CD4-positive, alpha-beta T cell treated with Interleukin-17A for 1 hour (primary cell): ENCODE measurements around the gene F11R.
"Not testable (repeated sequence)": the region's sequence is repeated elsewhere in the genome, so short reads cannot be mapped to it uniquely, and the experiment has no call there.

Experiments
- DNase-seq: peaks from one replicate; pipeline ENCODE4 v3.0.0-alpha.2; 2020

F11R gene

DNA sequence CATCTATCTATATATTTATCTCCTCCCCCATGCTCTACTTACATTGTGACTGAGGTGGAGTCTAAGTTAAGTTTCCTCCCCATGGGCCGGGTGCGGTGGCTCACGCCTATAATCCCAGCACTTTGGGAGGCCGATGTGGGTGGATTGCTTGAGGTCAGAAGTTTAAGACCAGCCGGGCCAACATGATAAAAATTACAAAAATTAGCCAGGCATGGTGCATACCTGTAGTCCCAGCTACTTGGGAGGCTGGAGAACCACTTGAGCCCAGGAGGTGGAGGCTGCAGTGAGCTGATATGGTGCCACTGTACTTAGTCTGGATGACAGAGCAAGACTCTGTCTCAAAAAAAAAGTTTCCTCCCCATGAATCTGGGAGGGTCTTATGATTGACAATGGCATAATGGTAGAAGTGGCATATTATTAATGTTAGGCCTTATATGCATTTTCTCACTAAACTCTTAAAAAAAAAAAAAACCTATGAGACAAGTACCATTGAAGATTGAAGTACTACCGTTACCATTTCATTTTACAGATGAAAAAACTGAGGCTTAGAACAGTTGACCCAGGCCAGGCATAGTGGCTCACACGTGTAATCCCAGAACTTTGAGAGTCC lies 11.2 kb downstream of the F11R start:
- DNase-seq = no peak

- DNase-seq = no peak
These were observed 12.0 kb downstream of the F11R start for GRCh38 chr1:161008869-161009510.

GRCh38 chr1:161007369-161007768 lies 13.6 kb downstream of the F11R start:
- no peak for DNase-seq

DNA sequence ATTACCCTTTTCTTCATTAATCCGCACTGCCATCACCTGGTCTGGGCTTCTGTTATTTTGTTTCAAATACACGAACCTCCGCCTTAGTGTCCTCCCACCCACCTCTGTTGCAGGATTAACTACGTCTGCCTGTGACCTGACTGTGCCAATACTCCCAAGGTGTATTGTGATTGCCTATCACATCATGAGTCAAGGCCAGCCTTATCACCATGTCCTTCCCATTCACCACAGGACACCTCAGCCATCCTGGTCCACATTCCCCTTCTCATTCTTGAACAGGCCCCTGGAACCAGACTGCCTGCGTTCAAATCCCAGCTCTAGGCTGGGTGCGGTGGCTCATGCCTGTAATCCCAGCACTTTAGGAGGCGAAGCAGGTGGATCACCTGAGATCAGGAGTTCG lies 14.4 kb downstream of the F11R start:
- DNase-seq = no peak

- no peak for DNase-seq
These were observed 19.4 kb downstream of the F11R start for GRCh38 chr1:161001525-161001924.

GRCh38 chr1:161000736-161001480 lies 20.0 kb downstream of the F11R start:
- DNase-seq = no peak

GRCh38 chr1:160999376-160999775 lies 21.6 kb downstream of the F11R start:
- DNase-seq = no peak

DNA sequence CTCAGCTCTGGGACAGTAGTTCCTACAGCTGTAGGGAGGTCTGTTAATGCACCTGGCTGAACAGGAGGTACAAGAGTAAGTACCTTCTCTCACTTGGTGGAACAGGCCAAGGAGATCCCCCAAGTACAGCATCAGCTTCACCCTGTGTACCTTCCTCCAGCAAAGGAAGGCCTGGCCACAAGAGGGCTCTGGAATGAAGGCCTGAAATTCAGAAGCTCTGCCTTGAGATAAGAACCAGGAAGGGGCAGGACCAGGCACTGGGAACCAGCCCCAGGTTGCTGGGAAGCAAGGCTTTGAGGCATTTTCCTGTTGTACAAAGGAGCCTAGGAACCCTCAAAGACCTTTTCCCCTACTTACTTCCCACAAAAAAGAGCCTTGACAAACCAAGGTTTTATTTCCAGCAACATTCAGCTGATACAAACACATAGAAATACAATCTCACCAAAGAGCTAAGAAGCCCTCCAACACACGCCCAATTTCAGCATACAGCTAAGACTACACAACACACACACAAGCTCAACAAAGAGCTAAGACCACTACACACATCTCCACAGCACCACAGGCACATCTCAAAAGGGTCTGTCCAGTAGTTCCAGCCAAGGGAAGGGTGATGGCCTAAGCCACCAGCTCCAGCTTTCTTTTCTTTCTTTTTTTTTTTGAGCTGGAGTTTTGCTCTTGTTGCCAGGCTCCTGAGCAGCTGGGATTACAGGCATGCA lies 23.5 kb downstream of the F11R start:
- DNase-seq = peak; percentile 61

DNA sequence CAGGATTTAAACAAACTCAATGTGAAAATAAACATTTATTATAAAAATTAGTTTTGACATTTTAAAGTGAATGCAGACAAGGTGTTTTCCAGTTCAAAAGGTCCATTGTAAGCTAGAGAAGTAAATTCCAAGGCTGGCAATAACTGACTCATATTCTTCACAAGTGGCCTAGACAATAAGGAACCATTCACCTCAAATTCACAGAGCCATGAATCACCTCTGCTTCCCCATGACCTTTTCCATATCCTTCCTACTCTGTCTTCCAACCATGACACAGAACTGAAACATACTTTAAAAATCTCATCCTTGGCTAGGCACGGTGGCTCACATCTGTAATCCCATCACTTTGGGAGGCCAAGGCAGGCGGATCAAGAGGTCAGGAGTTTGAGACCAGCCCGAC lies 24.8 kb downstream of the F11R start:
- no peak for DNase-seq

DNA sequence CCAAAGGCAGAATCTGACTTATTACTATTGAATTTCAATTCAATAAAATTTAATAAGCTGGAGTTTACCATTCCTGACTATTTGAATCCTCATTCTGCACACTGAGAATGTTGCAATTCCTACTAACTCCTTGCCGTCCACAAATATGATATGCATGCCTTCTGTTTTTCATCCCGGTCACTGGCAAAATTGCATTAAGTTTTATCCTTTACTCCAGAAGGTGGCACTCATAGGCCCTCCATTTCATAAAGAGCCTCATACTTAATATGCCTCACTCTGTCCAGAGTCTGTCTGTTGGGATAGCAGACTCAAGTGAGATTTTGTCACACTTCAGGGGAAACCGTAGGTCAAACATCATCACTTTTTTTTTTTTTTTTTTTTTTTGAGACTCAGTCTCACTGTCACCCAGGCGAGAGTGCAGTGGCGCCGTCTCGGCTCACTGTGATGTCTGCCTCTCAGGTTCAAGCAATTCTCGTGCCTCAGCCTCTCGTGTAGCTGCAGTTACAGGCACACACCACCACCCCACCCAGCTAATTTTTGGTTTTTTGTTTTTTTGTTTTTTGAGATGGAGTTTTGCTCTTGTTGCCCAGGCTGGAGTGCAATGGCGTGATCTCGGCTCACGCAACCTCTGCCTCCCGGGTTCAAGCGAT lies 27.3 kb downstream of the F11R start:
- DNase-seq = peak; percentile 31

DNA sequence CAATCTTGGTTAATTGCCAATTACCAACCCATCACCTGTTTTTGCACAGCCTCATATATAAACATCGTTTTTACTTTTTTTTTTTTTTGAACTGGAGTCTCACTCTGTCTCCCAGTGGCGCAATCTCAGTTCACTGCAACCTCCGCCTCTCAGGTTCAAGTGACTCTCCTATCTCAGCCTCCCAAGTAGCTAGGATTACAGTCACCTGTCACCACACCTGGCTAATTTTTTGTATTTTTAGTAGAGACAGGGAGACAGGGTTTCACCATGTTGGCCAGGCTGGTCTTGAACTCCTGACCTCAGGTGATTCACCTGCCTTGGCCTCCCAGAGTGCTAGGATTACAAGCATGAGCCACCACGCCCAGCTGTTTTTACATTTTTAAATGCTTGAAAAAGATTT lies 28.9 kb downstream of the F11R start:
- not testable (repeated sequence) for DNase-seq

DNA sequence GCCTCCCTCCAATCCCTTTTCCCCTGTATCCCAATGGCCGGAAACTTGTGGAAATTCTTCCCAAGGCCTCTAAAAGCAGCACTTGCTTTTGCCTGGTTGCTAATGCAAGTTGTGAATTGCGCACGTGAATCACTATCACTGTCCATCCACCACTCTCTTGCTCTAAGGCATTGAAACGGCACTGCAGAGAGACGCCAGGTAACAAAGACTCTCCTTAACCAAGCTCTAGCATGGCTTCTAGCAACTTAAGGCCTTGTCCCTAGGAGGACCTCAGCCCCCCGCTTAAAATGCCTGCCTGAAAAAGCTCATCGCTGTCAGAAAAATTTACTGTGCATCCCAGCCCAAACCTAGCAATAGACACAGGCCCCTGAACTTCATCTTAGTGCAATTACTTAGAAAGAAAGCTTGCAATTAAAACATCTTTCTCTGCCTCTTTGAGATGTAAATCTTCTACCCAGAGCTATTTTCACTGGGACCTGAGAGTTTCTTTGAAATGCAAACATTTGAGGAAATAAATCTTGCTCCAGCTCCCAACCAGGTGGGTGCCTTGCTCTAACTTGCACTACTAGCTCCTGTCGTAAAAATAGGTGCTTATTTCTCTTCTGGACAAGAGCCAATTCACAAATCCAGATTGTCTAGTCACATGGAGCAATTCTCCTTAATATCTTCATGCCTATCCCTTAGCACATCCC lies 33.4 kb downstream of the F11R start:
- DNase-seq = no peak

DNA sequence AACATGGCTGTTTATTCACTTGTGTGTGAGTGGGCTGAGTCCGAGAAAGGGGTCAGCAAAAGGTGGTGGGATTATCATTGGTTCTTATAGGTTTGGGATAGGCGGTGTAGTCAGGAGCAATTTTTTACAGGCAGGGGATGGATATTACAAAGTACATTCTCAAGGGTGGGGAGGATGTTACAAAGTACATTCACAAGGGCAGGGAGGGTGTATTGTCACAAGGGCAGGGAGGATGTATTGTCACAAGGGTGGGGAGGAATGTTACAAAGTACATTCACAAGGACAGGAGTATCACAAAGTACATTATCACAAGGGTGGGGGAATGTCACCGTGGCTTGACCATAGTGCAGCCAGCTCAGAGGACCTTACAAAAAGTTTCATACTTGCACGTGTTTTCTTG lies 35.2 kb downstream of the F11R start:
- DNase-seq = no peak

- no peak for DNase-seq
These were observed 39.2 kb downstream of the F11R start for GRCh38 chr1:160981584-160982411.

- no peak for DNase-seq
These were observed 41.7 kb downstream of the F11R start for GRCh38 chr1:160979286-160979685.

DNA sequence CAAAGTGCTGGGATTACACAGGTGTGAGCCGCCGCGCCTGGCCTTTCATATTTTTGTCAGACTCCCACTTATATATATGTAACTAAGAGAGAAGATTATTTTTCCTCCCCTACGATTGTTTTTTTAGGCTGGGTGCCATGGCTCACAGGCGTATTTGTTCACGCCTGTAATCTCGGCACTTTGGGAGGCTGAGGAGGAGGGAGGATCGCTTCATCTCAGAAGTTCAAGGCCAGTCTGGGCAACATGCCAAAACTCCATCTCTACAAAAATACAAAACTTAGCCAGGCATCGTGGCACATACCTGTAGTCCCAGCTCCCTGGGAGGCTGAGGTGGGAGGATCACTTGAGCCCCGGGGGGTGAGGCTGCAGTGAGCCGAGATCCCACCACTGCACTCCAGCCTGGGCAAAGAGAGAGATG lies 42.4 kb downstream of the F11R start:
- no peak for DNase-seq

- DNase-seq = no peak
These were observed 45.9 kb downstream of the F11R start for GRCh38 chr1:160975026-160975425.

DNA sequence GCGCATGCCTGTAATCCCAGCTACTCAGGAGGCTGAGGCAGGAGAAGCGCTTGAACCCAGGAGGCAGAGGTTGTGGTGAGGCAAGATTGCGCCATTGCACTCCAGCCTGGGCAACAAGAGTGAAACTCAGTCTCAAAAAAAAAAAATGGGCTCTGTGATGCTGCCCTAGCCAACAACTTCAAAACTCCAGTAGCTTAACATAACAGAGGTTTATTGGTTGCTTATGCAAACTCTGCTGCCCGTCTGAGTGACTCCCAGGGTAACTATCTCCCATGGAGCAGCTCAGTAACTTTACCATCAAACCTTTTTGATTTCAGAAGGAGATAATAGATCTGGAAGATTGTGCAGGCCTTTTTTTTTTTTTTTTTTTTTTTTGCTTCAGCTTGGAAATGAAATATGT lies 47.5 kb downstream of the F11R start:
- DNase-seq = no peak

GRCh38 chr1:160972939-160973338 lies 48.0 kb downstream of the F11R start:
- no peak for DNase-seq

DNA sequence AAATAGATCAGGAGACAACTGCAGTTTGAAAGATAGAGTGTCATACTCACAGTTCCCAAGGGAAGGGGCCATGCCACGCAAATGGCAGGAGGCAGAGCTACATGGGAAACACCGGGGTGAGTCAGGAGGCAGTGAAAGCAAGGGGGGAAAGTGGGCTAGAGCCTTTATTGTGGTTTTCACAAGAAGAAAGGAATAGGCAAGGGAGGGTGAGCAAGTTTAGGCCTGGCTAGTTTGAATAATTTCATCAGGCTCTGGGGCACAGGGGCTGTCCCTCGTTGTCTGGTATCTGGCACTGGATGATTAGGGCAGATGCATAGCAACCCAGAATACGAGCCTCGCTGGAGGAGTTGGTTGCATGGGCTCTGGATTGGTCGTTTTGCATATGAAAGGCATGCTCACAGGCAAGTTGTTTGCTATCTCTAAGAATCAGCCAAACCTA lies 49.3 kb downstream of the F11R start:
- no peak for DNase-seq

- no peak for DNase-seq
These were observed 57.4 kb downstream of the F11R start for GRCh38 chr1:160963521-160963920.

DNA sequence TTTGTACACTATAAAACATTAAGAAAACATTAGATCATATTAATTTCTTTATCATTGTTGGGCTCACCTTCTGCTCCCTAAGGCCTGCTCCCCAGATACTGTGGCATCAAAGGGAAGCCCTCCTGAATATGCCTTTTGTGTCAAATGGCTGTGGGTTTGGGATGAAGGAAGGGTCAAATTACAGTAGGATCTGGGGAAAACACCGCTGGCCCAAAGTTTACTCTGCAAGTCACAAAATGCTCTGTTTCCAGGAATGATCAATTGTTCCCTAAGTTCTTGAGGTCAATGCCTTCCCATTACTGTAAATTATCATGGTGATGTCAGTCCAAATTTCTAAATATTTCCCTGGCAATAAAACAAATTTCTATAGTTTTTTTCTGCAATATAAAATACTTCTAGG lies 59.5 kb downstream of the F11R start:
- DNase-seq = no peak
